ENCODE measurements around the gene TRIM52.
A peak's percentile ranks its signal among the peaks of the same experiment; 100 is the strongest.
"Not testable (repeated sequence)": the region's sequence is repeated elsewhere in the genome, so short reads cannot be mapped to it uniquely, and the experiment has no call there.

TRIM52 gene

DNA sequence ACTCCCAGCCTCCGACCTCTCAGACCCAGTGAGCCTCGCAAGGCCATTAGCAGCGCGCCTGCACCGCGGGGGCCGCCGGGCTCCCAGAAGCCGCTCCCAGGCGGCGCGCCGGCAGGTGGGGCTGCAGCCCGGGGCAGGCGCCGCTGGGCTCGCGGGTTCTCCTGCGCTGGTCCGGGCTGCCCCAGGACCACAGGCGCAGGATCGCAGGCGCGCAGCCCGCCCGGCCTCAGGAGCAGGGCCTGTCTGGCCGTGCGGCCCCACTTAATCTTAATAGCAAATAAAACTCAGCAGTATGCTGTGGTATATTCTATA is 12.4 kb upstream of the TRIM52 start:
- not testable (repeated sequence) for H3K4me1 ChIP-seq (ENCODE audit: control insufficient read depth, insufficient read depth, low read length); H3K9ac ChIP-seq (ENCODE audit: low read depth, low read length); H3K27me3 ChIP-seq (ENCODE audit: control insufficient read depth, insufficient read depth, low read length); H3K9me3 ChIP-seq (ENCODE audit: control insufficient read depth, insufficient read depth, low read length); H3K36me3 ChIP-seq (ENCODE audit: control insufficient read depth, insufficient read depth, low read length); H3K27ac ChIP-seq (ENCODE audit: low read depth, low read length)
- peak overlapping the region; percentile 39; the same call in 1 of the 2 replicates for H3K4me3 ChIP-seq (ENCODE audit: low read depth, low read length)

DNA sequence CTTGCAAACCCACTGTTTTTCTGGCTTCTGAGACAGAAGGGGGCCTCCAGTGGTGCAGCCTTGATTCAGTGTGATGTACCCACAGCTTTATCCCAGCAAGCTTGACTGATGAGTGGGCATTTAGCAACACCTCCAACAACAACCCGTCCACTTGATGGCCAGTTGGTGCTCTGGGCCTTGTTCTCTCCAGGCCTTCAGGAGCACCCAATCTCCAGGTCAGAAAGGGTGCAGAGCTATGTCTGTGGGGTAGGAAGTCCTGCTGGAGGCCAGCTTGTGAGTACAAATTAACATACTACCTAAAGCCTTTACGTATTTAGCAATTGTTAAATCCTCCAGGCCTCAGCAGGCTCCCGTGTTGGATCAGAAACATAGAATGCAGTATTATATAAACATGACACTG is 10.1 kb upstream of the TRIM52 start:
- no peaks in the 10 kb centered on the region for H3K9me3 ChIP-seq (ENCODE audit: control insufficient read depth, insufficient read depth, low read length)
- H3K4me1 ChIP-seq (ENCODE audit: control insufficient read depth, insufficient read depth, low read length) = peaks cover 13% of the 10 kb centered on the region
- no peak overlapping the region for H3K27ac ChIP-seq (ENCODE audit: low read depth, low read length)
- no peak overlapping the region for H3K4me3 ChIP-seq (ENCODE audit: low read depth, low read length)
- H3K27me3 ChIP-seq (ENCODE audit: control insufficient read depth, insufficient read depth, low read length) = no peaks in the 10 kb centered on the region
- H3K36me3 ChIP-seq (ENCODE audit: control insufficient read depth, insufficient read depth, low read length) = no peaks in the 10 kb centered on the region
- H3K9ac ChIP-seq (ENCODE audit: low read depth, low read length) = no peak overlapping the region

DNA sequence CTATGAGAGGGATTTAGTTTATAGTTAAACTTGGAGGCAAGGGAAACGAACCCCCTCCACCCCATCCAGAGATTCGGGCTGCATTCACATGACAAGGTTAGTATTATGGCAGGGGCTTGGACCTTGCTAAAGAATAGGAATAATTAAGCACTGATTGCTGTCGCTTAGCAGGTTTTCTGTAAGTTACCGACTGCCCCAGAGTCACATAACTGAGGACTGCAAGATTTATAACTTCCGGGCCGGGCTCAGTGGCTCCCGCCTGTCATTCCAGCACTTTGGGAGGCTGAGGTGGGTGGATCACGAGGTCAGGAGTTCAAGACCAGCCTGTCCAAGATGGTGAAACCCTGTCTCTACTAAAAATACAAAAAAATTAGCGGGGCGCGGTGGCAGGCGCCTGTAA is 7.0 kb upstream of the TRIM52 start:
- not testable (repeated sequence) for H3K9me3 ChIP-seq (ENCODE audit: control insufficient read depth, insufficient read depth, low read length); H3K4me3 ChIP-seq (ENCODE audit: low read depth, low read length); H3K36me3 ChIP-seq (ENCODE audit: control insufficient read depth, insufficient read depth, low read length); H3K27me3 ChIP-seq (ENCODE audit: control insufficient read depth, insufficient read depth, low read length); H3K9ac ChIP-seq (ENCODE audit: low read depth, low read length)
- peak overlapping the region; percentile 82 for H3K27ac ChIP-seq (ENCODE audit: low read depth, low read length)
- H3K4me1 ChIP-seq (ENCODE audit: control insufficient read depth, insufficient read depth, low read length) = peaks cover 13% of the 10 kb centered on the region

DNA sequence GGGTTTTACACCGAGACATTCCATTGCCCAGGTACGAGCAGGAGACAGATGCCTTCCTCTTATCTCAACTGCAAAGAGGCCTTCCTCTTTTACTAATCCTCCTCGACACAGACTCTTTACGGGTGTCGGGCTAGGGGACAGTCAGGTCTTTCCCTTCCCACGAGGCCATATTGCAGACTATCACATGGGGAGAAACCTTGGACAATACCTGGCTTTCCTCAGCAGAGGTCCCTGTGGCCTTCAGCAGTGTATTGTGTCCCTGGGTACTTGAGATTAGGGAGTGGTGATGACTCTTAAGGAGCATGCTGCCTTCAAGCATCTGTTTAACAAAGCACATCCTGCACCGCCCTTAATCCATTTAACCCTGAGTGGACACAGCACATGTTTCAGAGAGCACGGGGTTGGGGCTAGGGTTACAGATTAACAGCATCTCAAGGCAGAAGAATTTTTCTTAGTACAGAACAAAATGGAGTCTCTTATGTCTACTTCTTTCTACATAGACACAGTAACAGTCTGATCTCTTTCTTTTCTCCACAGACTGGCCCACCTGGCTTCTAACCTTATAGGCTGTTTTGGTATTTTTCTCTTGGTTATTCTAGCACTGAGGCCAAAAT is 6.5 kb upstream of the TRIM52 start:
- not testable (repeated sequence) for H3K9me3 ChIP-seq (ENCODE audit: control insufficient read depth, insufficient read depth, low read length); H3K4me3 ChIP-seq (ENCODE audit: low read depth, low read length); H3K36me3 ChIP-seq (ENCODE audit: control insufficient read depth, insufficient read depth, low read length); H3K27me3 ChIP-seq (ENCODE audit: control insufficient read depth, insufficient read depth, low read length)
- Histone ChIP-seq H3K4me1 (ENCODE audit: control insufficient read depth, insufficient read depth, low read length) (peaks cover 13% of the 10 kb centered on the region), H3K9ac (ENCODE audit: low read depth, low read length) (peak overlapping the region; percentile 44; the same call in 1 of the 2 replicates), H3K27ac (ENCODE audit: low read depth, low read length) (peak overlapping the region; percentile 82)

DNA sequence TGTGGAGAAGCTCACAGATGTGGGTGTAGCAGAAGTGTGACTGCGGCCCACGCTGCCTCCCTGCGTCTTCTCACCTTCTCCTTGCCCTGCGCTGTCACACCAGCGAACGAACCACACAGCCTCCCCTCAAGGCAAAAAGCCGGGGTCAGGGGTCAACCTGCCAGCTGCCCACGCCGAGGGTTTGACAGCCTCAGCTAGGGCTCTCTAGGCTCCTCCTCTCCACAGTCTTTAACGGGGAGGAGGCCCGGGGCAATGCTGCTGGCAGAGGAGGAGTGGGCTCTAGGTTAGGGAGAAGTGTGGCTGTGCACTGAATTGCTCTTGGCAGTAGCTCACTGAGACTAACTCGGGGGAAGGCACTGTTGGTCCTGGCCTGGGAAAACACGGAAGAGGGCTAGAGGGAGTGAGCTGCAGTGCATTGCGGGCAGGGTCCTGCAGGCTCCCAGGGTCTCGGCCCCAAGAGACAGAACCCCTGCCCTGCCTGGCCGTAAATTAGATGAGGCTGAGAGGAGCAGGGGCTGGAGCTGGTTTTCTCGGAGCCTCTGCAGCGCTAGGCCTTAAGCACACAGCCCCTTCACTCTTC is 4.2 kb upstream of the TRIM52 start:
- Histone ChIP-seq H3K36me3 (ENCODE audit: control insufficient read depth, insufficient read depth, low read length) (peaks cover 10% of the 10 kb centered on the region), H3K4me3 (ENCODE audit: low read depth, low read length) (no peak overlapping the region), H3K9ac (ENCODE audit: low read depth, low read length) (no peak overlapping the region), H3K4me1 (ENCODE audit: control insufficient read depth, insufficient read depth, low read length) (peaks cover 13% of the 10 kb centered on the region), H3K27ac (ENCODE audit: low read depth, low read length) (no peak overlapping the region), H3K27me3 (ENCODE audit: control insufficient read depth, insufficient read depth, low read length) (no peaks in the 10 kb centered on the region), H3K9me3 (ENCODE audit: control insufficient read depth, insufficient read depth, low read length) (no peaks in the 10 kb centered on the region)

DNA sequence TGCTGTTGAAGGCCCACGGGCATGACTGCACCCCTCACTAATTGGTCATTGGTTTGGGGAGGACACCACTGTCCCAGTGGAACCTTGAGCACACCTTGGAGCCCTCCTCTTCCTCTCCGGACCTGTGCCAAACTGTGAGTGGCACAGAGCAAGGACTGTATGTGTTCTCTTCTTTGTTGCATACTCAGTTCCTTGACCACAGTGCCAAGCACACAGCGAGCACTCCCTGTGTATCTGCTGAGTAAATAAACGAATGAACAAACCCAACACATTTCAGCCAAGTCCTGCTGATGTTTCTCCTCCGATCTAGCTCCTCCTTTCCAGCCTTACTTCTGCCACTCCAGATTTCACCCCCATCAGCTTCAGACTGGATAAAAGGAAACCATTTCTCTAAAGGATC is 2.7 kb upstream of the TRIM52 start:
- Histone ChIP-seq H3K9me3 (ENCODE audit: control insufficient read depth, insufficient read depth, low read length) (no peaks in the 10 kb centered on the region), H3K4me1 (ENCODE audit: control insufficient read depth, insufficient read depth, low read length) (peaks cover 22% of the 10 kb centered on the region), H3K9ac (ENCODE audit: low read depth, low read length) (no peak overlapping the region), H3K36me3 (ENCODE audit: control insufficient read depth, insufficient read depth, low read length) (peaks cover 10% of the 10 kb centered on the region), H3K4me3 (ENCODE audit: low read depth, low read length) (no peak overlapping the region), H3K27me3 (ENCODE audit: control insufficient read depth, insufficient read depth, low read length) (no peaks in the 10 kb centered on the region), H3K27ac (ENCODE audit: low read depth, low read length) (no peak overlapping the region)

DNA sequence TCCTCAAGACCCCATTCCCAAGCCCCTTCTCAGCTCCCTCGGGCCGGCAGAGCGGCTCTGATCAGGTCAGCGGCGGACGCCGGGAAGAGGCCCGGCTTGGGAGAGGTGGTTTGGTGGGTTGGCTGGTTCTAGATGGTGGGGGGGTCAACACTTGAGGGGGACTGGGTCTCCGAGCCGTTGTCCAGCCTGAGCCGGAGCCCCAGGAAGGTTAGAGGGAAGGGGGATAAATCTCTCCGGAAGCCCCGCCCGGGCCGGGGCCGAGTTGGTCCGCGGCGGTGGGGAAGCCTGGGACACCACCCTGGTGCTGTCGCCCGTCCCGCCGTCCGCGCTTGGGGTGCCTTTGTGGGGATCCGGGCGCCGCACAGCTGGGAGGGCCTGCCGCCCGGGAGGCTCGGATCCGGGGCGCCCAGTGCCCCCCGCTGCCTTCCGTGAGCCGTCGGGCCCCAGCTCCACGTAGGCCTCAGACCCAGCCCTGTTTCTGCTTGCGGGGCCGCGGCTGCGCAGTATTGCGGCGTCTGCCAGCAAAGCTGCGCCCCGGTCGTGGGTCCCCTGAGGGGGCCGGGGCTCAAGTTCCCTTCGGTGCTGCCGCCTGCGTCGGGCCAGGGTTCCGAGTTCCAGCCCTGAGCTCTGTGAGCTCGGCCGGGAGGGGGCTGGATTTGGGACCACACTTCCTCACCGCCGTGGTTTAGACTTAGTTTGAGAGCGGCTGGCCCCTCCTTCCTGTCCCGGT is 542 bp upstream of the TRIM52 start:
- H3K9ac ChIP-seq (ENCODE audit: low read depth, low read length) = peak overlapping the region; percentile 76
- H3K4me3 ChIP-seq (ENCODE audit: low read depth, low read length) = peak overlapping the region; percentile 90
- peak overlapping the region; percentile 93 for H3K27ac ChIP-seq (ENCODE audit: low read depth, low read length)
- H3K36me3 ChIP-seq (ENCODE audit: control insufficient read depth, insufficient read depth, low read length) = peaks cover 20% of the 10 kb centered on the region
- no peaks in the 10 kb centered on the region for H3K9me3 ChIP-seq (ENCODE audit: control insufficient read depth, insufficient read depth, low read length)
- H3K4me1 ChIP-seq (ENCODE audit: control insufficient read depth, insufficient read depth, low read length) = peaks cover 9% of the 10 kb centered on the region
- no peaks in the 10 kb centered on the region for H3K27me3 ChIP-seq (ENCODE audit: control insufficient read depth, insufficient read depth, low read length)

DNA sequence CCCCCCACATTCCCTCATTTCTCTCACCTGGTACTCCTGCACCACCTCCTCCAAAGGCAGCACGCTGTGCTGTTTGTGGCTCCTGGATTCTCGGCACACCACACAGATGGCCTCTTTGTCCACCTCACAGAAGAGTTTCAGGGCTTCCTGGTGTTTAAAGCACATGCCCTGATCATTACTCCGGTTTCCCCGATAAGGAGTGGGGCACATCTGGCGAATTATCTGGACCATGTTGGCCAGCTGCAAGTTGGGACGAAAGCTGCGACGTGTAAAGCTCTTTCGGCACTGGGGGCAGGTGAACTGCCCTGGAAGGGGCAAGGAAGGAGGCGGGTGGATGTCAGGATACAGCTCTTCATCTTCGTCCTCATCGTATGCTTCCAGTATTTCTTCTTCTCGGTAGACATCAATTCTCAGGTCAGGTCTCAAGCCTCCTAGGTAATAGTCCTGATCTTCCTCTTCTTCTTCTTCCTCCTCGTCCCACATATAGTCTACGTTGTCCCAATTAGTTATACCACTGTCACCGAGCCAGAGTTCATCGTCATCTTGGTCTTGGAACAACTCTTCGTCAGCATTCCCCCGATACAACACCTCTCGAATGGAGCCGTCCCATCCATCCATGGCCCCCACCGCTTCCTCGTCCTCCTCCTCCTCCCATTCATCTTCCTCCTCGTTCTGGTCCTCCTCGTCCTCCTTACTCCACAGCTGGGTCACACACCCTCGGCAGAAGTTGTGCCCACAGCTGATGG is 796 bp downstream of the TRIM52 start:
- Histone ChIP-seq H3K36me3 (ENCODE audit: control insufficient read depth, insufficient read depth, low read length) (peaks cover 33% of the 10 kb centered on the region), H3K27me3 (ENCODE audit: control insufficient read depth, insufficient read depth, low read length) (no peaks in the 10 kb centered on the region), H3K9ac (ENCODE audit: low read depth, low read length) (no peak overlapping the region), H3K4me3 (ENCODE audit: low read depth, low read length) (peak overlapping the region; percentile 90), H3K27ac (ENCODE audit: low read depth, low read length) (peak overlapping the region; percentile 93), H3K9me3 (ENCODE audit: control insufficient read depth, insufficient read depth, low read length) (no peaks in the 10 kb centered on the region), H3K4me1 (ENCODE audit: control insufficient read depth, insufficient read depth, low read length) (peaks cover 9% of the 10 kb centered on the region)

DNA sequence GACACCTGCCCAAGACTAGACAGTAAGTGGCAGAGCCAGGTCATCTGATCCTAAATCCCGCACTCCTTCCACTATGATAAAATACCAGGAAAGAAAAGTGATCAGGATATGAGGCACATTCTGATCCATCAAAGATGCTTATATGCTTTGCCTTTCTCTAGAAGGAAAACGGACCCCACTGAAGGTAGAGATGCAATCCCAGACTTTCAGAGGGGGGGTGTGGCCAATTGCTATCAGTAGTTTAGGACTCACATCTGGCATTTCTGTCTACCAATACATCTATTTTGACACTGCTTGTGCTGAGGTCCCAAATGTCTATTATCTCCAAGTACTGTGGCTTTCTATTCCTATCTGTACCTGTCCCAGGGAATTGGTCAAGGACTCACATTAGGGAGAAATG is 1.7 kb downstream of the TRIM52 start:
- Histone ChIP-seq H3K36me3 (ENCODE audit: control insufficient read depth, insufficient read depth, low read length) (peaks cover 41% of the 10 kb centered on the region), H3K27ac (ENCODE audit: low read depth, low read length) (no peak overlapping the region), H3K9me3 (ENCODE audit: control insufficient read depth, insufficient read depth, low read length) (no peaks in the 10 kb centered on the region), H3K27me3 (ENCODE audit: control insufficient read depth, insufficient read depth, low read length) (no peaks in the 10 kb centered on the region), H3K9ac (ENCODE audit: low read depth, low read length) (no peak overlapping the region), H3K4me1 (ENCODE audit: control insufficient read depth, insufficient read depth, low read length) (peaks cover 9% of the 10 kb centered on the region), H3K4me3 (ENCODE audit: low read depth, low read length) (peak overlapping the region; percentile 90)

DNA sequence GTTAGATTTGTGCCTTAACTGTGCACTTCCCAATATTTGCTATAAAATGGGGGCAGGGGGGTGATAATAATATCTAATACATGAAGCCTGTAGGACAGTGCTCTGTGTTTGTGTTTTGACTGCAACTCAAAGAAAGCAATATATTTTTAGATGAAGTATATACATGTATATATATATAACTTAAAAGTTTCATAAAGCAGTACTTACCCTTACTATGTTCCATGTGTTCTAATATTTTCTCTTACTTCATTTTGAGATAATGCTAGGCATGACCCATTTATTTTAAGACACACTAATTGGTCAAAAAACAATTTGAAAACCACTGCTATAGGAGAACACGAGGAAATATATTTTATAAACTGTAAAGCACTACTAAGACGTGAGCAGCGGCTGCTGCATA is 2.4 kb downstream of the TRIM52 start:
- Histone ChIP-seq H3K4me3 (ENCODE audit: low read depth, low read length) (peak overlapping the region; percentile 90; the same call in 1 of the 2 replicates), H3K4me1 (ENCODE audit: control insufficient read depth, insufficient read depth, low read length) (peaks cover 9% of the 10 kb centered on the region), H3K27me3 (ENCODE audit: control insufficient read depth, insufficient read depth, low read length) (no peaks in the 10 kb centered on the region), H3K27ac (ENCODE audit: low read depth, low read length) (no peak overlapping the region), H3K9ac (ENCODE audit: low read depth, low read length) (no peak overlapping the region), H3K9me3 (ENCODE audit: control insufficient read depth, insufficient read depth, low read length) (no peaks in the 10 kb centered on the region), H3K36me3 (ENCODE audit: control insufficient read depth, insufficient read depth, low read length) (peaks cover 38% of the 10 kb centered on the region)

All from HUES48 (cell line).